Measurements from ENCODE around the gene AMBP. TPM values are rescaled to one million over a fixed set of nuclear protein-coding genes. Genes with fewer than 3 reads are reported as not detected.

AMBP gene
- total and polyA plus RNA-seq, 12 donors: 0.01 TPM; not detected in 11

DNA sequence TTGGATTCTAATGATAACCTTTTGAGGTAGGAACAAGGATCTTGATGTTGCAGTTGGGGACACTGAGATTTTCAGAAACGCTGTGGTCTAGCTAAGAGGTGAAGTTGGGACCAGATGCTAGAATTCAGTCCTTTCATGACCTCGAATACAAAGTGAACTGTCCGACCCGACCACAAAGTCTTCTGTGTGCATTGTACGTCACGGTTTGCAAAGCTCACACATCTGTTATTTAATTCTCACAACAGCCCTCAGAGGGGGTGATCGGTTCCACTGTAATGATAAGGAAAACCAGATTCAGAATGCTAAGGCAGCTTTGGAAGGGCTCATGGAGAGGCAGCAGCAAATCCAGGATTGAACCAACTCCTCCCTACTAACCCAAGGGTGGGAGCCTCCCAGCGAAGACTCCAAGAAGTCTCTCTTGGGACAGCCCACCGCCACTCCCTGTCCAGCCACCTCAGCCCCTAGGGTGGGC is 37.6 kb upstream of the AMBP start:
- ATAC-seq (peak in 1 of 8 donors; percentile 20), DNase-seq (no peak)
- intact Hi-C loops (cut with DNase I): no loop called here
- TF ChIP-seq, protein P1, sequence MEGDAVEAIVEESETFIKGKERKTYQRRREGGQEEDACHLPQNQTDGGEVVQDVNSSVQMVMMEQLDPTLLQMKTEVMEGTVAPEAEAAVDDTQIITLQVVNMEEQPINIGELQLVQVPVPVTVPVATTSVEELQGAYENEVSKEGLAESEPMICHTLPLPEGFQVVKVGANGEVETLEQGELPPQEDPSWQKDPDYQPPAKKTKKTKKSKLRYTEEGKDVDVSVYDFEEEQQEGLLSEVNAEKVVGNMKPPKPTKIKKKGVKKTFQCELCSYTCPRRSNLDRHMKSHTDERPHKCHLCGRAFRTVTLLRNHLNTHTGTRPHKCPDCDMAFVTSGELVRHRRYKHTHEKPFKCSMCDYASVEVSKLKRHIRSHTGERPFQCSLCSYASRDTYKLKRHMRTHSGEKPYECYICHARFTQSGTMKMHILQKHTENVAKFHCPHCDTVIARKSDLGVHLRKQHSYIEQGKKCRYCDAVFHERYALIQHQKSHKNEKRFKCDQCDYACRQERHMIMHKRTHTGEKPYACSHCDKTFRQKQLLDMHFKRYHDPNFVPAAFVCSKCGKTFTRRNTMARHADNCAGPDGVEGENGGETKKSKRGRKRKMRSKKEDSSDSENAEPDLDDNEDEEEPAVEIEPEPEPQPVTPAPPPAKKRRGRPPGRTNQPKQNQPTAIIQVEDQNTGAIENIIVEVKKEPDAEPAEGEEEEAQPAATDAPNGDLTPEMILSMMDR (IDR thresholded peaks at IDR 0.05): no peak
- H3K36me3 ChIP-seq: no peaks in the 10 kb centered on the region
- H3K9me3 ChIP-seq: no peaks in the 10 kb centered on the region
- H3K27me3 ChIP-seq: peaks cover 0 to 37% (median 6%) of the 10 kb centered on the region in 7 donors
- WGBS, 2 donors: 66 to 75% methylated on average over 9 of the region's 9 CpGs
- peaks cover 3 to 31% (median 18%) of the 10 kb centered on the region in 9 donors for H3K4me1 ChIP-seq
- H3K27ac ChIP-seq: peak overlapping the region in 2 of 10 donors; percentile 10 to 28
- H3K4me3 ChIP-seq: no peak overlapping the region

DNA sequence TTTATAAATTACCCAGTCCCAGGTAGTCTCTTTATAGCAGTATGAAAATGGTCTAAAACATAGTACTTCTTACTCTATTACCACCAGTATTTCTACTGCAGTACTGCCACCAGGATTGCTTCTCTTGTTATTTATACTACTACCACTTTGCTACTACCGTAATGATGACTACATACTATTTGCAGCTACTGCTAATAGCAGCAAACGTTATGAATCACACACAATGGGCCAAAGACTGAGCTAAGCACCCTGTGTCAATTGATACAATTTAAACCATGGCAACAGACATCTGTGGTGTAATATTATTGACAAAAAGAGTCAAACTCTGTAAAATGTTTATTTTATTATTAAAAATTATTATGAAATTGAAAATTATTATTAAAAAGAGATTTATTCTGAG is 36.3 kb upstream of the AMBP start:
- 42 to 65% methylated on average over 2 of the region's 2 CpGs for WGBS, 2 donors
- ATAC-seq: no peak
- H3K27me3 ChIP-seq: peaks cover 0 to 37% (median 6%) of the 10 kb centered on the region in 7 donors

DNA sequence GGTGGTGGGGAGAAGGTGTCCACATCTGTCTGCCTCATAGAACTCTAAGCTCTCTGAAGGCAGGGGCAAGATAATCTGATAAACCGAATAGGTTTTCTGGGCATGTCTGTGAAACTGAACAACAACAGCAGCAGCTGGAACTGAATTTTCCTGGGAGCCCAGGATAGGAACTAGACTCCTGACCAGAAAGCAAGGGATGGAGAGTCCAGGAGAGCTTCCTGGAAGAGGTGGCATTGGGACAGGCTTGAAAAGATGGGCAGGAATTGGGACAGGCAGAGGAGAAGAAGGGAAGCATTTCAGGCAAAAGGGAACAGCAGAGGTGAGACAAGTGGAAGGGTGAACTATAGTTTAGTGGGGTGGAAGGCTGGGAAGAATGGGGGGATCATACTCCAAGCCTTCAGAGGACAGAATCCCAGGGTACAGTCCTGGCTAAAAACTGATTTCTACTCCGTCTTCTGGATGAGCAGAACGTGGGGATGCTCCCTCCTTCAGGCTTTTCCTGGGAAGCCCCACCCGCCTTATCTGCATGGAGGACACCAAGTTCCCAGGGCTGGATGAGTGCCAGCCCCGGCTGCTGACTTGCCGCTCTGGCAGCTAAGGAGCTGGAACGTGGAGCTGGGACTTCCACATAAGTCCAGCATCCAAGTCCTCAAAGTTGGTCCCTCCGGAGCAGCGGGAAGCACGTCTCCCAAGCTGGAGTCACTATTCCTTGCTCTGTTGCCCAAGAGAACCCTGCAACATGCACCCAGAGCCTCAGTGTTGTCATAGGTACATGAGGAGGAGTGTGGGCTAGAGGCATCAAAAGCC is 34.9 kb upstream of the AMBP start:
- H3K36me3 ChIP-seq: no peaks in the 10 kb centered on the region
- peak overlapping the region in 7 of 10 donors; percentile 5 to 74 (median 48) for H3K27ac ChIP-seq
- no peaks in the 10 kb centered on the region for H3K9me3 ChIP-seq
- 20 to 23% methylated on average over 10 of the region's 10 CpGs for WGBS, 2 donors
- ATAC-seq: peak; percentile 62 to 89 (median 80)
- peak; percentile 77 to 89 for DNase-seq
- intact Hi-C loops (cut with DNase I): loop anchor here in 2 of 10 donors (2.0 to 5.0 kb wide), 2 partner anchors 34 to 164 kb away; no protein-coding TSS in a partner anchor
- H3K4me1 ChIP-seq: peaks cover 3 to 35% (median 18%) of the 10 kb centered on the region in 9 donors
- H3K4me3 ChIP-seq: no peak overlapping the region
- H3K27me3 ChIP-seq: peaks cover 0 to 26% (median 4%) of the 10 kb centered on the region in 7 donors
- TF ChIP-seq, protein P1 (IDR thresholded peaks at IDR 0.05): no peak

More for the DNA sequence above, 36.3 kb upstream of the AMBP start:
- H3K36me3 ChIP-seq: no peaks in the 10 kb centered on the region
- peaks cover 3 to 31% (median 18%) of the 10 kb centered on the region in 9 donors for H3K4me1 ChIP-seq
- TF ChIP-seq, protein P1 (IDR thresholded peaks at IDR 0.05): no peak
- DNase-seq: no peak
- H3K27ac ChIP-seq: no peak overlapping the region
- H3K9me3 ChIP-seq: no peaks in the 10 kb centered on the region
- H3K4me3 ChIP-seq: no peak overlapping the region
- intact Hi-C loops (cut with DNase I): loop anchor here in 1 of 10 donors (5.0 kb wide), 1 partner anchor 163 kb away; no protein-coding TSS in a partner anchor

DNA sequence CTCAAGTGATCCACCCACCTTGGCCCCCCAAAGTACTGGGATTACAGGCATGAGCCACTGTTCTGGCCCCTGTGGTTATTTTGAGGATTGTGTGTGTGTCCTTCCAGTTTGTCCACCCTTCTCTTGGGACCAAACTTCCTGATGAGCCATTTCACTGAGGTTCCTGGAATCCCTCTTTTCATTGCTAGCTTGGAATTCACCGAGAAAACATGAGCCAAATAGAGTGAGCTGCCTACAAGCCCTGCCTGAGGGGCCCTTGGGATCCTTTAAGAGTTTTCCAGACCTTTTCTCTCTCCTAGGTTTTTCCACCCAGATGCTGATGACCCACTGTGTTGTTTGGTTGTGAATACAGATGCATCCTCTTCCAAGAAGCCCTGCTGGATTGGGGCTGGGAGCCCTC is 34.2 kb upstream of the AMBP start:
- 36 to 40% methylated on average over 1 of the region's 1 CpG for WGBS, 2 donors
- Histone ChIP-seq H3K4me1 (peaks cover 3 to 40% (median 18%) of the 10 kb centered on the region in 9 donors), H3K4me3 (no peak overlapping the region), H3K27me3 (peaks cover 0 to 20% (median 0%) of the 10 kb centered on the region in 7 donors), H3K27ac (peak overlapping the region in 6 of 10 donors; percentile 4 to 74 (median 48)), H3K36me3 (no peaks in the 10 kb centered on the region), H3K9me3 (no peaks in the 10 kb centered on the region)
- intact Hi-C loops (cut with DNase I): loop anchor here in 2 of 10 donors (2.0 to 5.0 kb wide), 2 partner anchors 34 to 165 kb away; no protein-coding TSS in a partner anchor
- DNase-seq (no peak), ATAC-seq (peak in 5 of 8 donors; percentile 19 to 43 (median 30))
- TF ChIP-seq, protein P1 (IDR thresholded peaks at IDR 0.05): no peak
